DND-41 (cell line): ENCODE data around the gene SKAP1.
"Not testable (repeated sequence)": the region's sequence is repeated elsewhere in the genome, so short reads cannot be mapped to it uniquely, and the experiment has no call there.

Source experiments
- ATAC-seq: fragments of 200-7000 bp; cut with Tn5 transposase; 3 replicates; pipeline ENCODE4 v1.9.1; 2021; ENCODE audit warnings: low read depth; ENCODE audit not compliant: insufficient read depth
- DNase-seq: peaks from one replicate; pipeline ENCODE4 v3.0.0-alpha.2; 2020
- H2AFZ ChIP-seq: 2 replicates; pipeline ENCODE4 v1.6.0; 2012; ENCODE audit warnings: low read depth, low read length
- H3K27ac ChIP-seq: 2 replicates; pipeline ENCODE4 v1.5.1; 2012; ENCODE audit warnings: low read length, inconsistent platforms
- H3K27me3 ChIP-seq: fragments of 200-600 bp; sonication (generic); 2 replicates; pipeline ENCODE4 v1.6.0; 2012; ENCODE audit warnings: low read length, mild to moderate bottlenecking, inconsistent platforms; ENCODE audit not compliant: insufficient read depth, poor library complexity
- H3K36me3 ChIP-seq: 2 replicates; pipeline ENCODE4 v1.5.1; 2012; ENCODE audit warnings: low read length, inconsistent platforms; ENCODE audit not compliant: insufficient read depth
- H3K4me1 ChIP-seq: 2 replicates; pipeline ENCODE4 v1.5.1; 2012; ENCODE audit warnings: mild to moderate bottlenecking, low read length; ENCODE audit not compliant: insufficient read depth
- H3K4me2 ChIP-seq: 2 replicates; pipeline ENCODE4 v1.6.0; 2012; ENCODE audit warnings: mild to moderate bottlenecking, moderate library complexity, low read length, inconsistent platforms; ENCODE audit not compliant: insufficient read depth
- H3K4me3 ChIP-seq, 2 experiments: fragments of 200-600 bp in 1 of 2; shearing (Covaris generic) in 1 of 2; 2 replicates each; pipeline ENCODE4 v1.5.1; 2012 to 2016; ENCODE audit warnings: inconsistent platforms in 2 of 2, low read length in 2 of 2, mild to moderate bottlenecking in 2 of 2, low read depth in 1 of 2, moderate library complexity in 1 of 2
- H3K79me2 ChIP-seq: 2 replicates; pipeline ENCODE4 v1.6.0; 2012; ENCODE audit warnings: low read length, inconsistent platforms; ENCODE audit not compliant: insufficient read depth
- H3K9ac ChIP-seq: 2 replicates; pipeline ENCODE4 v1.6.0; 2012; ENCODE audit warnings: low read depth, mild to moderate bottlenecking, inconsistent platforms, low read length, moderate library complexity
- H3K9me3 ChIP-seq: 2 replicates; pipeline ENCODE4 v1.5.1; 2012; ENCODE audit warnings: low read length, moderate library complexity, mild to moderate bottlenecking, inconsistent platforms; ENCODE audit not compliant: insufficient read depth, severe bottlenecking
- H4K20me1 ChIP-seq: 2 replicates; pipeline ENCODE4 v1.6.0; 2012; ENCODE audit warnings: low read length; ENCODE audit not compliant: insufficient read depth
- CTCF ChIP-seq: IDR thresholded peaks from 2 replicates; pipeline ENCODE4 v1.5.1; 2012; ENCODE audit warnings: borderline replicate concordance, low read length, moderate library complexity, mild to moderate bottlenecking; ENCODE audit not compliant: poor library complexity, severe bottlenecking; ENCODE audit errors: extremely low read depth
- EZH2 ChIP-seq: IDR thresholded peaks from 3 replicates; pipeline ENCODE4 v1.6.1; 2012; ENCODE audit warnings: borderline replicate concordance, low read depth, mild to moderate bottlenecking, moderate library complexity, low read length, inconsistent platforms; ENCODE audit not compliant: severe bottlenecking

The SKAP1 gene

GRCh38 chr17:48373130-48373830 is 56.7 kb downstream of the SKAP1 start:
- Histone ChIP-seq H4K20me1 (no peaks in the 10 kb centered on the region), H3K27me3 (peaks cover 29% of the 10 kb centered on the region), H3K9ac (no peak overlapping the region), H2AFZ (no peak overlapping the region), H3K27ac (no peak overlapping the region), H3K4me2 (no peak overlapping the region), H3K9me3 (no peaks in the 10 kb centered on the region), H3K79me2 (no peaks in the 10 kb centered on the region), H3K36me3 (no peaks in the 10 kb centered on the region), H3K4me1 (no peaks in the 10 kb centered on the region), H3K4me3 (no peak overlapping the region)
- DNase-seq (no peak), ATAC-seq (no peak)
- TF ChIP-seq EZH2 (no peak), CTCF (no peak)

- not testable (repeated sequence) for H3K9ac ChIP-seq, ATAC-seq, DNase-seq, H4K20me1 ChIP-seq, H3K4me1 ChIP-seq, H3K4me2 ChIP-seq, H3K27ac ChIP-seq, H3K36me3 ChIP-seq, H2AFZ ChIP-seq, H3K79me2 ChIP-seq, H3K4me3 ChIP-seq, H3K9me3 ChIP-seq
- H3K27me3 ChIP-seq: peaks cover 18% of the 10 kb centered on the region
Observed at GRCh38 chr17:48368967-48369366, 61.0 kb downstream of the SKAP1 start.

- Histone ChIP-seq H3K4me1 (no peaks in the 10 kb centered on the region), H3K27ac (no peak overlapping the region), H3K4me3 (no peak overlapping the region), H3K9ac (no peak overlapping the region), H3K36me3 (no peaks in the 10 kb centered on the region), H3K9me3 (no peaks in the 10 kb centered on the region), H2AFZ (no peak overlapping the region), H4K20me1 (no peaks in the 10 kb centered on the region), H3K27me3 (peaks cover 21% of the 10 kb centered on the region), H3K4me2 (no peak overlapping the region), H3K79me2 (no peaks in the 10 kb centered on the region)
- TF ChIP-seq CTCF (no peak), EZH2 (no peak)
- DNase-seq: no peak
- no peak for ATAC-seq
Observed at GRCh38 chr17:48368352-48368908, 61.6 kb downstream of the SKAP1 start.

- no peak overlapping the region for H3K4me2 ChIP-seq
- H3K36me3 ChIP-seq: no peaks in the 10 kb centered on the region
- no peak overlapping the region for H3K27ac ChIP-seq
- H3K4me1 ChIP-seq: no peaks in the 10 kb centered on the region
- DNase-seq (no peak), ATAC-seq (no peak)
- peaks cover 34% of the 10 kb centered on the region for H3K27me3 ChIP-seq
- H2AFZ ChIP-seq: no peak overlapping the region
- TF ChIP-seq EZH2 (no peak), CTCF (no peak)
- H3K79me2 ChIP-seq: no peaks in the 10 kb centered on the region
- no peaks in the 10 kb centered on the region for H4K20me1 ChIP-seq
- H3K9ac ChIP-seq: no peak overlapping the region
- H3K4me3 ChIP-seq: no peak overlapping the region
- H3K9me3 ChIP-seq: no peaks in the 10 kb centered on the region
Observed at GRCh38 chr17:48363161-48363560, 66.9 kb downstream of the SKAP1 start.

GRCh38 chr17:48360861-48361633 is 69.0 kb downstream of the SKAP1 start:
- DNase-seq, ATAC-seq: not testable (repeated sequence)
- peaks cover 34% of the 10 kb centered on the region for H3K27me3 ChIP-seq

More at GRCh38 chr17:48360861-48361633, 69.0 kb downstream of the SKAP1 start:
- H3K36me3 ChIP-seq, H3K4me1 ChIP-seq, H3K9me3 ChIP-seq, H3K4me3 ChIP-seq, H3K9ac ChIP-seq, H3K4me2 ChIP-seq, H2AFZ ChIP-seq, H3K79me2 ChIP-seq, H4K20me1 ChIP-seq, H3K27ac ChIP-seq: not testable (repeated sequence)
